Heart left ventricle (tissue), 13 donors: ENCODE data around the gene GABBR2.

Experiments used
- POLR2A ChIP-seq, 2 donors: fragments of 450-650 bp; IDR thresholded peaks; one replicate each; pipeline ENCODE4 v1.6.1; 2017; ENCODE audit warnings: antibody characterized with exemption in 2 of 2, mild to moderate bottlenecking in 2 of 2, moderate library complexity in 2 of 2
- TF ChIP-seq, protein P1 (sequence below), 12 donors: fragments of 200-600 bp; sonication (generic) in 4 of 12; IDR thresholded peaks; one replicate each; pipeline versions ENCODE4 v1.5.0 to v1.8.0; 2018 to 2022; ENCODE audit warnings: antibody characterized with exemption in 12 of 12, mild to moderate bottlenecking in 5 of 12
- donor health status: ischemic (EF 13 %, LVEDD 7.1; RV severe dilation, severe dysfunction).
- donor health status: DM: no; HTN: yes; CAD: no.
- donor health status: DM: no; HTN: no; CAD: no.
- donor health status: ischemic (EF 25% LVEDD 6.9; RV normal size, moderate dysfunction).
- donor health status: ischemic (EF 25% LVEDD 5.7; RV mildly dilated, moderate dysfunction).
- donor health status: ischemic (EF 35%, LVEDD 5.7; RV mildly dilated, moderate dysfunction).
- donor health status: nonischemic (EF 11% LVEDD 7.7; RV severe dilation, severe dysfunction).
- donor health status: DM: yes; HTN: yes; CAD: no.
- donor health status: PGD.
- donor health status: ischemic (EF 29% LVEDD 5.4; RV normal size, mild dysfunction).
- donor health status: nonischemic (EF 23%, LVEDD 6.1; RV moderate dilation, normal function).

DNA sequence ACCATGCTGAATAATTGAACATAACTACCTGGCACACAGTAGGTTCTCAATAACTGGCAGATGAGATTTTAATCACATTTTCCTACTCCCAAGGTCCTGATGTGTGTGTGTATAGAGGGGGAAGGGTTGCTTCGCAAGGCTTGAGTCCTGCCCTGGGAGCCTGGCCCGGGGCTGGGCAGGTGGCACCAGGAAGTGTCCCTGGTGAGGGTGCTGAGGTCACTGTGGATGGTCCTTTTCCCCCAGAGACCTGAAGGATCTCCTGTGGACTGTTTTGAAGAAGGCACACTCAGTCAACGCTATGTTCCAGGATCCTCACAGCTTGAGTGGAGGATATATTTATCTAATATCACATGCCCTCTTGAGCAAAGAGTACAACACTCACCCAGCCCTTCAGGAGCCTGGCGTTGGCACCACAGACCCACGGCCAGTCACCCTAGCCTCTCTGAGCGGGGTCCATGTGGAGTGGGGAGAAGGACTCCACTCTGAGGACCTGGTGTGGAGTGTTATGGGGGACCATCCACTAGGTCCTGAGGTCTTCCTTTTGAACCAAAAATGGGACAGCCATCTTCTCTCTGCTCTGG, 177.8 kb downstream of the GABBR2 start:
- TF ChIP-seq, protein P1, sequence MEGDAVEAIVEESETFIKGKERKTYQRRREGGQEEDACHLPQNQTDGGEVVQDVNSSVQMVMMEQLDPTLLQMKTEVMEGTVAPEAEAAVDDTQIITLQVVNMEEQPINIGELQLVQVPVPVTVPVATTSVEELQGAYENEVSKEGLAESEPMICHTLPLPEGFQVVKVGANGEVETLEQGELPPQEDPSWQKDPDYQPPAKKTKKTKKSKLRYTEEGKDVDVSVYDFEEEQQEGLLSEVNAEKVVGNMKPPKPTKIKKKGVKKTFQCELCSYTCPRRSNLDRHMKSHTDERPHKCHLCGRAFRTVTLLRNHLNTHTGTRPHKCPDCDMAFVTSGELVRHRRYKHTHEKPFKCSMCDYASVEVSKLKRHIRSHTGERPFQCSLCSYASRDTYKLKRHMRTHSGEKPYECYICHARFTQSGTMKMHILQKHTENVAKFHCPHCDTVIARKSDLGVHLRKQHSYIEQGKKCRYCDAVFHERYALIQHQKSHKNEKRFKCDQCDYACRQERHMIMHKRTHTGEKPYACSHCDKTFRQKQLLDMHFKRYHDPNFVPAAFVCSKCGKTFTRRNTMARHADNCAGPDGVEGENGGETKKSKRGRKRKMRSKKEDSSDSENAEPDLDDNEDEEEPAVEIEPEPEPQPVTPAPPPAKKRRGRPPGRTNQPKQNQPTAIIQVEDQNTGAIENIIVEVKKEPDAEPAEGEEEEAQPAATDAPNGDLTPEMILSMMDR (IDR thresholded peaks at IDR 0.05), result no peak
- no peak for TF ChIP-seq POLR2A (IDR thresholded peaks at IDR 0.05)
